22Rv1 (cell line): ENCODE data around the gene SELENOV.

Source experiments
- H3K27ac ChIP-seq: fragments of 450-650 bp; 2 replicates; pipeline ENCODE4 v1.5.1; 2017
- ZFX ChIP-seq: fragments of 450-650 bp; IDR thresholded peaks from 2 replicates; pipeline ENCODE4 v1.6.1; 2017; ENCODE audit warnings: antibody characterized with exemption, borderline replicate concordance
- TF ChIP-seq, protein P1 (sequence below): fragments of 450-650 bp; IDR thresholded peaks from 2 replicates; pipeline ENCODE4 v1.5.1; 2017; ENCODE audit warnings: mild to moderate bottlenecking

The SELENOV gene

DNA sequence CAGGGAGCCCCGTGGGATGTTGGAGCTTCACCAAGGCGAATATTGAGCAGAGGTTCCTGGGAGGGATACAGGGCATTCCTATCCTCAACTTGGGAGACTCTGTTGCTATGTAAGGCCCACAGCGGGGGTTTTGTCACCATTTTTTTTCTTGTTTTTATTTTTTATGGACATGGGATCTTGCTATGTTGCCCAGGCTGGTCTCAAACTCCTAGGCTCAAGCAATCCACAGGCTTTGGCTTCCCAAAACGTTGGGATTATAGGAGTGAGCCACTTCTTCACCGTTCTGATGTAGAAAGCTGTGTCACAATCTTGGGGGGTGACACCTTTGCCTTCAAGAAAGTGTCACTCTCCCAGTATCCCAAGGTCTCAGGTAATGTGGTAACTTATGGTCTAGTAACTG, 13.6 kb upstream of the SELENOV start:
- TF ChIP-seq, protein P1, sequence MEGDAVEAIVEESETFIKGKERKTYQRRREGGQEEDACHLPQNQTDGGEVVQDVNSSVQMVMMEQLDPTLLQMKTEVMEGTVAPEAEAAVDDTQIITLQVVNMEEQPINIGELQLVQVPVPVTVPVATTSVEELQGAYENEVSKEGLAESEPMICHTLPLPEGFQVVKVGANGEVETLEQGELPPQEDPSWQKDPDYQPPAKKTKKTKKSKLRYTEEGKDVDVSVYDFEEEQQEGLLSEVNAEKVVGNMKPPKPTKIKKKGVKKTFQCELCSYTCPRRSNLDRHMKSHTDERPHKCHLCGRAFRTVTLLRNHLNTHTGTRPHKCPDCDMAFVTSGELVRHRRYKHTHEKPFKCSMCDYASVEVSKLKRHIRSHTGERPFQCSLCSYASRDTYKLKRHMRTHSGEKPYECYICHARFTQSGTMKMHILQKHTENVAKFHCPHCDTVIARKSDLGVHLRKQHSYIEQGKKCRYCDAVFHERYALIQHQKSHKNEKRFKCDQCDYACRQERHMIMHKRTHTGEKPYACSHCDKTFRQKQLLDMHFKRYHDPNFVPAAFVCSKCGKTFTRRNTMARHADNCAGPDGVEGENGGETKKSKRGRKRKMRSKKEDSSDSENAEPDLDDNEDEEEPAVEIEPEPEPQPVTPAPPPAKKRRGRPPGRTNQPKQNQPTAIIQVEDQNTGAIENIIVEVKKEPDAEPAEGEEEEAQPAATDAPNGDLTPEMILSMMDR: no peak
- TF ChIP-seq ZFX: no peak
- no peak overlapping the region for H3K27ac ChIP-seq

DNA sequence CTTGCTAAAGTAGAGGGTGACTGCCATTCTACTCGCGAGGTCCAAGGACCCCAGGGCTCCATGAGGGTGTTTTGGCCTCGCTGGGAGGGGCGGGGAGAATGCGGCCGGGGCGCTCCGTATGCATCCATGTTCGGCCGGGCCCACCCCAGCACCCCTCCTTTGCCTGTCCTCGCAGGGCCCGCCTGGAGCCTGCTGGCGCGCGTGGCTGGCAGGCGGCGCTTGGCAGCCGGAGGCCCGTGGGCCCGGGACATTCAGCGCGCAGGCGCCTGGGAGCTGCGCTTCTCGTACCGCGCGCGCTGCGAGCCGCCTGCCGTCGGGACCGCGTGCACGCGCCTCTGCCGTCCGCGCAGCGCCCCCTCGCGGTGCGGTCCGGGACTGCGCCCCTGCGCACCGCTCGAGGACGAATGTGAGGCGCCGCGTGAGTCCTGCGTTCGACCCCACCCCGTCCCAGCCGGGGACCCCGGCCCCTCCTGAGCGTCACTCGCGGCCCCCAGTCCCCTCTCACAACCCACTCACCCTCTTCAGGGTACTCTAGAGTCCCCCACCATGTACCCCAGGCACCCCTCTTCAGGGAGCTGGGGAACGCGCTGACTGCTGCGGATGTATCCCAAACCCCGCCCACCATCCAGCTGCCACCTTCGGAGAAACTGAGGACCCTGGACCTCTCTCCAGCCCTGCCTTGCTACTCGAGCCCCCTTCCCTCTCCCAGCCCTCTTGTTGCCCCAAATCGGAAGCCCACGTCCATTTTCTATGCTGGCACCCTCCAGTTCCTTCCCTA, 12.1 kb upstream of the SELENOV start:
- H3K27ac ChIP-seq: no peak overlapping the region
- TF ChIP-seq, protein P1: peak; percentile 94
- TF ChIP-seq ZFX: no peak

DNA sequence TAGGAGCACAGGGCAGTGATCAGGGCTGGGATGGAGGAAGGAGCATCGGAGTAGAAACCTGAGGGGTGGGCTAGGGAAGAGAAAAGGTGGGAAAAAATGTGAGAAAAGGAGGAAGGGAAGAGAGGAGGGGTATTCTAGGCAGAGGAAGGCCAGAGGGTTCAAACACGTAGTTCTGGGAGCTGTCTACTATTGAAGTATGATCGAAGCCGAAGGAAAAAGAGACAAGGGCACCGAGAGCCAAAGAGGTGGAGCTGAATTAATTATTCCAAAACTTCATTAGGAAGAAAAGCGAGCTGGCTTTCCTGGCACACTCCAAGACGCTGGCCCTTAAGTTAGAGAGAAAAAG, 8.4 kb upstream of the SELENOV start:
- no peak for TF ChIP-seq ZFX
- TF ChIP-seq, protein P1: no peak
- H3K27ac ChIP-seq: no peak overlapping the region

DNA sequence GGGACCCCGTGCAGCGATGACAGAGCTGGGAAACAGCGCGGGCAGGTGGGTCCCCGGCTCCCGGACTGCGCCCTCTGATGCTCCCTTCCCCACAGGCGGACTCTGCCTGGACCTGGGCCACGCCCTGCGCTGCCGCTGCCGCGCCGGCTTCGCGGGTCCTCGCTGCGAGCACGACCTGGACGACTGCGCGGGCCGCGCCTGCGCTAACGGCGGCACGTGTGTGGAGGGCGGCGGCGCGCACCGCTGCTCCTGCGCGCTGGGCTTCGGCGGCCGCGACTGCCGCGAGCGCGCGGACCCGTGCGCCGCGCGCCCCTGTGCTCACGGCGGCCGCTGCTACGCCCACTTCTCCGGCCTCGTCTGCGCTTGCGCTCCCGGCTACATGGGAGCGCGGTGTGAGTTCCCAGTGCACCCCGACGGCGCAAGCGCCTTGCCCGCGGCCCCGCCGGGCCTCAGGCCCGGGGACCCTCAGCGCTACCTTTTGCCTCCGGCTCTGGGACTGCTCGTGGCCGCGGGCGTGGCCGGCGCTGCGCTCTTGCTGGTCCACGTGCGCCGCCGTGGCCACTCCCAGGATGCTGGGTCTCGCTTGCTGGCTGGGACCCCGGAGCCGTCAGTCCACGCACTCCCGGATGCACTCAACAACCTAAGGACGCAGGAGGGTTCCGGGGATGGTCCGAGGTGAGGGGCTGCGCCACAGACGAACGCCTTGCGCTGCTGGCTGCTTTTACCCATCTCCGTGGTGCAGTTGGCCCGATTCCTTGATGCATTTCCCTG, 7.8 kb upstream of the SELENOV start:
- H3K27ac ChIP-seq: no peak overlapping the region
- TF ChIP-seq ZFX: no peak
- TF ChIP-seq, protein P1: peak; percentile 4; the same call in 1 of the 2 replicates

DNA sequence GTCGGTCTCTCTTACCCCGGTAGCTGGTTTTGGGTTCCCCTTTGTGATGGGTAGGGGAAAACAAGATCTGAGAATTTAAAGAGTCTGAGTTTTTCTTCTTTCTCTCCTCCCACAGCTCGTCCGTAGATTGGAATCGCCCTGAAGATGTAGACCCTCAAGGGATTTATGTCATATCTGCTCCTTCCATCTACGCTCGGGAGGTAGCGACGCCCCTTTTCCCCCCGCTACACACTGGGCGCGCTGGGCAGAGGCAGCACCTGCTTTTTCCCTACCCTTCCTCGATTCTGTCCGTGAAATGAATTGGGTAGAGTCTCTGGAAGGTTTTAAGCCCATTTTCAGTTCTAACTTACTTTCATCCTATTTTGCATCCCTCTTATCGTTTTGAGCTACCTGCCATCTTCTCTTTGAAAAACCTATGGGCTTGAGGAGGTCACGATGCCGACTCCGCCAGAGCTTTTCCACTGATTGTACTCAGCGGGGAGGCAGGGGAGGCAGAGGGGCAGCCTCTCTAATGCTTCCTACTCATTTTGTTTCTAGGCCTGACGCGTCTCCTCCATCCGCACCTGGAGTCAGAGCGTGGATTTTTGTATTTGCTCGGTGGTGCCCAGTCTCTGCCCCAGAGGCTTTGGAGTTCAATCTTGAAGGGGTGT, 7.1 kb upstream of the SELENOV start:
- TF ChIP-seq ZFX: no peak
- TF ChIP-seq, protein P1: no peak
- no peak overlapping the region for H3K27ac ChIP-seq

DNA sequence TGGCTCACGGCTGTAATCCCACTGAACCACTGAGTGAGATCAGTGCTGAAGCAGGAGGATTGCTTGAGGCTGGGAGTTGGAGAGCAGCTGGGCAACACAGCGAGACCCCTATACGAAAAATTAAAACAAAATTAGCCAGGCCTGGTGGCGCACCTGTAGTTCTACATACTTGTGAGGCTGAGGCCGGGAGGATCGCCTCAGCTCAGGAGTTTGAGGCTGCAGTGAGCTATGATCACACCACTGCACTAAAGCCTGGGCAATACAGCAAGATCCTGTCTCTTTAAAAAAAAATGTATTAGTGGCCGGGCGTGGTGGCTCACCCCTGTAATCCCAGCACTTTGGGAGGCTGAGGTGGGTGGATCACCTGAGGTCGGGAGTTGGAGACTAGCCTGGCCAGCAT, 6.3 kb upstream of the SELENOV start:
- H3K27ac ChIP-seq: no peak overlapping the region
- no peak for TF ChIP-seq ZFX
- TF ChIP-seq, protein P1: no peak
